ENCODE results near the gene TTC39C.

DNA sequence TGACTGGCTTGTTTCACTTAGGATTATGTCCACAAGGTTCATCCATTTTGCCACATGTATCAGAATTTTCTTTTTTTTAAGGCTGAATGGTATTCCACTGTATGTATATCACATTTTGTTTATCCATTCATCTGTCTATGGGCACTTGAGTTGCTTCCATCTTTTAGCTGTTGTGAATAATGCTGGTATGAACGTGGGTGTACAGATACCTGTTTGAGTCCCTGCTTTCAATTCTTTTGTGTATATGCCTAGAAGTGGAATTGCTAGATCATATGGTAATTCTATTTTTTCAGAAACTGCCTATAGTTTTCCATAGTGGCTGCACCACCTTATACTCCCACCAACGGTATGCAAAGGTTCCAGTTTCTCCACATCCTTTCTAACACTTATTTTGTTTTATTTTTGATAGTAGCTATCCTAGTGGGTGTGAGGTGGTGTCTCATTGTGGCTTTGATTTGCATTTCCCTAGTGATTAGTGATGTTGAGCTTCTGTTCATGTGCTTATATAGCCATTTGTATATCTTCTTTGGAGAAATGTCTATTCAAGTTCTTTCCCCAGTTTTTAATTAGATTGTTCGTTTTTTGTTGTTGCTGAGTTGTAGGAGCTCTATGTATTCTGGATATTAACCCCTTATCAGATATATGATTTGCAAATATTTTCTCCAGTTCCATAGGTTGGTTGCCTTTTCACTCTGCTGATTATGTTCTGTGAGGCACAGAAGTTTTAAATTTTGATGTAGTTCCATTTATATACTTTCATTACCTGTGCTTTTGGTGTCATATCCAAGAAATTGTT is 40.7 kb downstream of the TTC39C start:
- TF ChIP-seq, protein P1, sequence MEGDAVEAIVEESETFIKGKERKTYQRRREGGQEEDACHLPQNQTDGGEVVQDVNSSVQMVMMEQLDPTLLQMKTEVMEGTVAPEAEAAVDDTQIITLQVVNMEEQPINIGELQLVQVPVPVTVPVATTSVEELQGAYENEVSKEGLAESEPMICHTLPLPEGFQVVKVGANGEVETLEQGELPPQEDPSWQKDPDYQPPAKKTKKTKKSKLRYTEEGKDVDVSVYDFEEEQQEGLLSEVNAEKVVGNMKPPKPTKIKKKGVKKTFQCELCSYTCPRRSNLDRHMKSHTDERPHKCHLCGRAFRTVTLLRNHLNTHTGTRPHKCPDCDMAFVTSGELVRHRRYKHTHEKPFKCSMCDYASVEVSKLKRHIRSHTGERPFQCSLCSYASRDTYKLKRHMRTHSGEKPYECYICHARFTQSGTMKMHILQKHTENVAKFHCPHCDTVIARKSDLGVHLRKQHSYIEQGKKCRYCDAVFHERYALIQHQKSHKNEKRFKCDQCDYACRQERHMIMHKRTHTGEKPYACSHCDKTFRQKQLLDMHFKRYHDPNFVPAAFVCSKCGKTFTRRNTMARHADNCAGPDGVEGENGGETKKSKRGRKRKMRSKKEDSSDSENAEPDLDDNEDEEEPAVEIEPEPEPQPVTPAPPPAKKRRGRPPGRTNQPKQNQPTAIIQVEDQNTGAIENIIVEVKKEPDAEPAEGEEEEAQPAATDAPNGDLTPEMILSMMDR (IDR thresholded peaks at IDR 0.05; ENCODE audit: insufficient read depth, low read depth, low read length), result no peak
- TF ChIP-seq EZH2 (IDR thresholded peaks at IDR 0.05; ENCODE audit: insufficient read depth, low read length), result no peak

Measured in astrocyte (in vitro differentiated cells and primary cell).